OCI-LY3 (cell line): Measurements from ENCODE around the gene TMEM168.

Experiments
- H2AFZ ChIP-seq: fragments of 200-600, 300-600 bp; shearing (Covaris generic); 2 replicates; pipeline ENCODE4 v1.6.0; 2014; ENCODE audit warnings: antibody characterized with exemption, low read depth, low read length
- H3K27ac ChIP-seq: fragments of 200-600, 300-600 bp; sonication (generic); 2 replicates; pipeline ENCODE4 v1.5.1; 2014; ENCODE audit warnings: mild to moderate bottlenecking, low read length, moderate library complexity, mixed read lengths
- H3K27me3 ChIP-seq: fragments of 200-600, 300-600 bp; sonication (generic); 2 replicates; pipeline ENCODE4 v1.6.1; 2014; ENCODE audit warnings: low read depth, low read length, mixed read lengths
- H3K36me3 ChIP-seq: fragments of 200-600, 300-600 bp; sonication (generic); replicated peaks from 2 replicates; pipeline ENCODE3; 2014; ENCODE audit warnings: low read depth, low read length, mixed read lengths
- H3K4me1 ChIP-seq: fragments of 300-600, 200-600 bp; sonication (generic); 2 replicates; pipeline ENCODE4 v1.6.1; 2014; ENCODE audit warnings: low read length, mixed read lengths
- H3K4me2 ChIP-seq: fragments of 200-600, 300-600 bp; sonication (generic); 2 replicates; pipeline ENCODE4 v1.6.1; 2014; ENCODE audit warnings: low read length, mixed read lengths
- H3K4me3 ChIP-seq: fragments of 300-600, 200-600 bp; sonication (generic); 2 replicates; pipeline ENCODE4 v1.5.1; 2014; ENCODE audit warnings: antibody characterized with exemption, mild to moderate bottlenecking, low read length, moderate library complexity
- H3K79me2 ChIP-seq: fragments of 300-600, 200-600 bp; shearing (Covaris generic); 2 replicates; pipeline ENCODE4 v1.6.1; 2014; ENCODE audit warnings: mild to moderate bottlenecking, low read length, mixed read lengths
- H3K9ac ChIP-seq: fragments of 300-600, 200-600 bp; shearing (Covaris generic); 2 replicates; pipeline ENCODE4 v1.6.0; 2014; ENCODE audit warnings: mild to moderate bottlenecking, low read length, moderate library complexity
- H3K9me3 ChIP-seq: fragments of 200-600, 300-600 bp; shearing (Covaris generic); 2 replicates; pipeline ENCODE4 v1.6.1; 2014; ENCODE audit warnings: low read length, mixed read lengths; ENCODE audit not compliant: insufficient read depth
- H4K20me1 ChIP-seq: fragments of 200-600, 300-600 bp; sonication (generic); 2 replicates; pipeline ENCODE4 v1.6.1; 2016; ENCODE audit warnings: low read length, mixed read lengths; ENCODE audit not compliant: insufficient read depth
- EZH2phosphoT487 ChIP-seq: fragments of 200-600 bp; shearing (Covaris generic); IDR thresholded peaks from 2 replicates; pipeline ENCODE4 v1.6.1; 2018; ENCODE audit warnings: antibody characterized with exemption, mixed run types, low read depth
- TF ChIP-seq, protein P1 (sequence below): fragments of 200-600, 300-600 bp; sonication (generic); IDR thresholded peaks from 2 replicates; pipeline ENCODE4 v1.5.1; 2014; ENCODE audit warnings: antibody characterized with exemption, low read length, low read depth

The TMEM168 gene

DNA sequence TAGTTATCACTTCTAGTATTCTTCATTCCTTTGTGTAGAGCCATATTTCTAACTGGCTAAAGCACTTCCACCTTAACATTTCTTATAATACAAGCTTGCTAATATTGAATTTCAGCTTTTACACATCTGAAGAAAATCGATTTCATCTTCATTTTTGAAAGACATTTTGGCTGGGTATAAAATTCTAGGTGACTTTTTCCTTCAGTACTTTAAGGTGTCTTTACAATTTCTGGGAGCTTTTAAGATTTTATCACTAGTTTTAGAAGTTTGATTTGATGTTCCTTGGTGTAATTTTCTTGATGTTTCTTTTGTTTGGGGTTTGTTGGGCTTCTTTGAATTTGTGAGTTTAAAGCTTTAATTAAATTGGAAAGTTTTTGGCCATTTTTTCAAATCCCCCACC, 38.5 kb upstream of the TMEM168 start:
- H3K4me1 ChIP-seq = peaks cover 3% of the 10 kb centered on the region; the same call in 1 of the 2 replicates
- H3K9me3 ChIP-seq = peaks cover 13% of the 10 kb centered on the region; the same call in 1 of the 2 replicates
- H3K79me2 ChIP-seq = no peaks in the 10 kb centered on the region
- no peaks in the 10 kb centered on the region for H4K20me1 ChIP-seq
- H3K4me2 ChIP-seq = no peak overlapping the region
- no peaks in the 10 kb centered on the region for H3K27me3 ChIP-seq
- H3K36me3 ChIP-seq = peaks cover 27% of the 10 kb centered on the region
- no peak for TF ChIP-seq EZH2phosphoT487
- TF ChIP-seq, protein P1, sequence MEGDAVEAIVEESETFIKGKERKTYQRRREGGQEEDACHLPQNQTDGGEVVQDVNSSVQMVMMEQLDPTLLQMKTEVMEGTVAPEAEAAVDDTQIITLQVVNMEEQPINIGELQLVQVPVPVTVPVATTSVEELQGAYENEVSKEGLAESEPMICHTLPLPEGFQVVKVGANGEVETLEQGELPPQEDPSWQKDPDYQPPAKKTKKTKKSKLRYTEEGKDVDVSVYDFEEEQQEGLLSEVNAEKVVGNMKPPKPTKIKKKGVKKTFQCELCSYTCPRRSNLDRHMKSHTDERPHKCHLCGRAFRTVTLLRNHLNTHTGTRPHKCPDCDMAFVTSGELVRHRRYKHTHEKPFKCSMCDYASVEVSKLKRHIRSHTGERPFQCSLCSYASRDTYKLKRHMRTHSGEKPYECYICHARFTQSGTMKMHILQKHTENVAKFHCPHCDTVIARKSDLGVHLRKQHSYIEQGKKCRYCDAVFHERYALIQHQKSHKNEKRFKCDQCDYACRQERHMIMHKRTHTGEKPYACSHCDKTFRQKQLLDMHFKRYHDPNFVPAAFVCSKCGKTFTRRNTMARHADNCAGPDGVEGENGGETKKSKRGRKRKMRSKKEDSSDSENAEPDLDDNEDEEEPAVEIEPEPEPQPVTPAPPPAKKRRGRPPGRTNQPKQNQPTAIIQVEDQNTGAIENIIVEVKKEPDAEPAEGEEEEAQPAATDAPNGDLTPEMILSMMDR = no peak
- H3K27ac ChIP-seq = no peak overlapping the region
- no peak overlapping the region for H2AFZ ChIP-seq
- H3K4me3 ChIP-seq = no peak overlapping the region
- H3K9ac ChIP-seq = no peak overlapping the region

DNA sequence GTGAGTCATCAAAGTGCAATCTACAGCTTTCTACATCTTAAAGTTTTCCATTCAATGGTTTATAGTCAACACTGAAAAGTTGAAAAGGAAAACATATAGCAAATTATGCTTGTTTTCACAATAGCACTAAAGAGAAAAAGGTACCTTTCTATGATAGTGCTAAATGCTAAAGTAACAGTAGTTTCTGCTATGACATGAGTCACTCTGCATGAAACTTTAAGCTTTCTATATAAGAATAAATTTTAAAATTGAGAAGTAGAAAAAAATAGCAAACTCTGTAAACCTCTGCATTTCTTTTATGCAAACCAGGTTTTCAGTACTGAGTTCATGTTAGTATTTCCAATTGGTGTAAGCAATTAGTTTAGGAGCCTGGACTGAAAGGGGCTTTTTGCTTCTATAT, 31.2 kb upstream of the TMEM168 start:
- no peak overlapping the region for H2AFZ ChIP-seq
- no peaks in the 10 kb centered on the region for H3K4me1 ChIP-seq
- no peaks in the 10 kb centered on the region for H3K79me2 ChIP-seq
- no peaks in the 10 kb centered on the region for H4K20me1 ChIP-seq
- H3K27me3 ChIP-seq = no peaks in the 10 kb centered on the region
- H3K9ac ChIP-seq = no peak overlapping the region
- TF ChIP-seq, protein P1 = no peak
- TF ChIP-seq EZH2phosphoT487 = no peak
- no peaks in the 10 kb centered on the region for H3K9me3 ChIP-seq
- H3K36me3 ChIP-seq = peaks cover 4% of the 10 kb centered on the region
- no peak overlapping the region for H3K4me2 ChIP-seq
- no peak overlapping the region for H3K27ac ChIP-seq
- no peak overlapping the region for H3K4me3 ChIP-seq

DNA sequence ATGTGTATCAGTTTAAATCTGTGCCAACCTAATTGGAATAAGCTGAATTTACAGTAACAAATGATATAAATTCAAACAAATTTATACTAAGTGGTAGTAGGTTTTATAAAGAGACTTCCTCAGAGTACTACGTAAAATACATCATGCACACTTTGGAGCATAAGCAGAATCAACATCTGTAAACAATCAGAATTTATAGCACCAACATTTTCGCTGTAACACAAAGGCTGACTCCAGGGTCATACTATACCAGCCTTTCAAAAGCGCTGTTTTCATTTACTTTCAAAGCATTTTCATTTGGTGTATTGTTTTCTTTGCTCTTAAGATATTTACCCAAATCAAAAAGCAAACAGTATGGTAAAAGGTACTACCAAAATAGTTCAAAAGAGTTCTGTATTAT, 29.3 kb upstream of the TMEM168 start:
- no peak overlapping the region for H3K27ac ChIP-seq
- H3K27me3 ChIP-seq = no peaks in the 10 kb centered on the region
- H3K4me2 ChIP-seq = no peak overlapping the region
- no peak for TF ChIP-seq EZH2phosphoT487
- TF ChIP-seq, protein P1 = no peak
- no peak overlapping the region for H2AFZ ChIP-seq
- H3K79me2 ChIP-seq = no peaks in the 10 kb centered on the region
- H3K9me3 ChIP-seq = no peaks in the 10 kb centered on the region
- no peaks in the 10 kb centered on the region for H4K20me1 ChIP-seq
- H3K4me3 ChIP-seq = no peak overlapping the region
- peaks cover 4% of the 10 kb centered on the region for H3K36me3 ChIP-seq
- H3K9ac ChIP-seq = no peak overlapping the region
- H3K4me1 ChIP-seq = no peaks in the 10 kb centered on the region

DNA sequence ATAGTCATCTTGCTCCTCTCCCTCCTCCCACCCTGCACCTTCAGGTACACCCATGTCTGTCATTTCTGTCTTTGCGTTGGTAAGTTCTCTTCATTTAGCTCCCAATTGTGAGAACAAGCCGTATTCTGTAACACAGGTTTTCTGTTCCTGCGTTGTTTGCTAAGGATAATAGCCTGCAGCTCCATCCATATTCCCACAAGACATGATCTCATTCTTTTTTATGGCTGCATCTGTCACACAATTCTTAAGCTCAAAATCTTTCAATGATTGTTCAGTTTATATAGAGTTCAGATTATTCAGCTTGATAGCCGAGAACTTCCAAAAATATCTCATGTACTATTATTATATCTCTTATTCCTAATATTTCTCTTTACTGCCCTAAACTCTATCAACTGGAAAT, 16.0 kb upstream of the TMEM168 start:
- no peaks in the 10 kb centered on the region for H3K4me1 ChIP-seq
- H4K20me1 ChIP-seq = no peaks in the 10 kb centered on the region
- no peak overlapping the region for H3K4me2 ChIP-seq
- no peaks in the 10 kb centered on the region for H3K27me3 ChIP-seq
- H3K9me3 ChIP-seq = no peaks in the 10 kb centered on the region
- H3K36me3 ChIP-seq = no peaks in the 10 kb centered on the region
- no peak overlapping the region for H2AFZ ChIP-seq
- H3K4me3 ChIP-seq = no peak overlapping the region
- H3K79me2 ChIP-seq = no peaks in the 10 kb centered on the region
- no peak for TF ChIP-seq EZH2phosphoT487
- TF ChIP-seq, protein P1 = no peak
- H3K27ac ChIP-seq = no peak overlapping the region
- H3K9ac ChIP-seq = no peak overlapping the region
